HCT116 (cell line): Measurements from ENCODE around the gene KSR2.

Experiments used
- CTCF ChIP-seq, 3 experiments: fragments of 200-600 bp in 1 of 3; sonication (generic) in 1 of 3; IDR thresholded peaks in 2 of 3; conservative IDR thresholded peaks in 1 of 3; 2 replicates each; pipeline ENCODE4 v1.5.1; 2012 to 2017; ENCODE audit warnings: low read depth in 2 of 3, low read length in 2 of 3, antibody characterized with exemption in 1 of 3, borderline replicate concordance in 1 of 3, control low read depth in 1 of 3, mild to moderate bottlenecking in 1 of 3, mixed read lengths in 1 of 3, mixed run types in 1 of 3, moderate library complexity in 1 of 3; ENCODE audit not compliant: insufficient read depth in 1 of 3
- EGR1 ChIP-seq: IDR thresholded peaks from 2 replicates; pipeline ENCODE4 v1.6.1; 2012; ENCODE audit warnings: low read depth
- MAX ChIP-seq: IDR thresholded peaks from 2 replicates; pipeline ENCODE4 v1.6.1; 2012
- POLR2A ChIP-seq: IDR thresholded peaks from 2 replicates; pipeline ENCODE4 v1.7.0; 2011; ENCODE audit warnings: borderline replicate concordance; ENCODE audit not compliant: insufficient read depth, insufficient read length; ENCODE audit errors: extremely low read depth
- YY1 ChIP-seq: IDR thresholded peaks from 2 replicates; pipeline ENCODE4 v1.6.1; 2011; ENCODE audit warnings: low read length, low read depth, moderate library complexity, mild to moderate bottlenecking; ENCODE audit not compliant: insufficient replicate concordance; ENCODE audit errors: extremely low read depth

GRCh38 chr12:117863002-117863709, 105.6 kb downstream of the KSR2 start:
- TF ChIP-seq POLR2A (no peak), YY1 (no peak), EGR1 (no peak), CTCF (IDR thresholded peaks at IDR 0.05 in 2 of 3, conservative IDR thresholded peaks at IDR 0.05 in 1 of 3; ENCODE audit: borderline replicate concordance in 1 of 3, insufficient read depth in 1 of 3, low read depth in 2 of 3, low read length in 2 of 3) (no peak), MAX (no peak)
